IPS DF 4.7 (cell line): ENCODE measurements around the gene POP7.
"Not testable (repeated sequence)": the region's sequence is repeated elsewhere in the genome, so short reads cannot be mapped to it uniquely, and the experiment has no call there.

Experiments used
- DNase-seq: peaks from one replicate; pipeline ENCODE4 v3.0.0-alpha.2; 2013; ENCODE audit warnings: low spot score; ENCODE audit errors: extremely low read depth

Gene POP7

GRCh38 chr7:100723732-100724275 is 17.9 kb downstream of the POP7 start:
- DNase-seq = no peak

- not testable (repeated sequence) for DNase-seq
Observed at GRCh38 chr7:100724364-100724763, 18.4 kb downstream of the POP7 start.

GRCh38 chr7:100726996-100727761 is 21.3 kb downstream of the POP7 start:
- no peak for DNase-seq

- DNase-seq = no peak
Observed at GRCh38 chr7:100728196-100728595, 22.3 kb downstream of the POP7 start.

- no peak for DNase-seq
Observed at GRCh38 chr7:100730136-100730800, 24.3 kb downstream of the POP7 start.

GRCh38 chr7:100731937-100732636 is 26.2 kb downstream of the POP7 start:
- DNase-seq = no peak

- no peak for DNase-seq
Observed at GRCh38 chr7:100735730-100736129, 29.8 kb downstream of the POP7 start.

GRCh38 chr7:100736671-100737070 is 30.8 kb downstream of the POP7 start:
- no peak for DNase-seq

GRCh38 chr7:100739934-100740333 is 34.0 kb downstream of the POP7 start:
- DNase-seq = no peak

GRCh38 chr7:100744605-100745004 is 38.7 kb downstream of the POP7 start:
- no peak for DNase-seq

GRCh38 chr7:100745184-100745583 is 39.3 kb downstream of the POP7 start:
- no peak for DNase-seq

- DNase-seq = no peak
Observed at GRCh38 chr7:100752994-100753393, 47.1 kb downstream of the POP7 start.

GRCh38 chr7:100753750-100754149 is 47.8 kb downstream of the POP7 start:
- no peak for DNase-seq
